H1 (cell line): Measurements from ENCODE around the gene SHISAL1. TPM values are rescaled to one million over a fixed set of nuclear protein-coding genes. Genes with fewer than 3 reads are reported as not detected.

Experiments used
- CTCF ChIA-PET: fragments of 300-600 bp; sonication (Branson Sonifier 250); formaldehyde crosslinking; loops from one replicate; lab custom pipeline; 2021; ENCODE audit not compliant: partially characterized antibody; lab: Charles Lee
- POLR2A ChIA-PET: fragments of 300-600 bp; sonication (Branson Sonifier 250); formaldehyde crosslinking; loops from one replicate; lab custom pipeline; 2021; ENCODE audit warnings: inconsistent platforms; ENCODE audit not compliant: partially characterized antibody; lab: Charles Lee
- DNase-seq, 2 experiments: peaks; one replicate each; pipeline versions ENCODE4 v3.0.0 to v3.0.0-alpha.2; 2010 to 2022; ENCODE audit warnings: low spot score in 2 of 2, low read depth in 1 of 2, mixed read lengths in 1 of 2
- FAIRE-seq: peaks from 2 replicates; lab custom pipeline; 2011; peaks lifted over from hg19 to GRCh38; lab: Jason Lieb, UNC
- H2AFZ ChIP-seq: 2 replicates; pipeline ENCODE4 v1.8.1; 2012; ENCODE audit warnings: low read length, inconsistent platforms
- H2AK5ac ChIP-seq: 2 replicates; pipeline ENCODE4 v1.6.1; 2013; ENCODE audit warnings: low read depth, low read length
- H2BK120ac ChIP-seq: replicated peaks from 2 replicates; pipeline ENCODE3; 2013; ENCODE audit warnings: low read depth, low read length, inconsistent platforms
- H2BK12ac ChIP-seq: 2 replicates; pipeline ENCODE4 v1.6.1; 2013; ENCODE audit warnings: low read depth, low read length
- H2BK15ac ChIP-seq: 2 replicates; pipeline ENCODE4 v1.6.1; 2013; ENCODE audit warnings: low read length
- H2BK20ac ChIP-seq: 2 replicates; pipeline ENCODE4 v1.6.1; 2013; ENCODE audit warnings: low read length
- H2BK5ac ChIP-seq: 2 replicates; pipeline ENCODE4 v1.6.1; 2013; ENCODE audit warnings: low read depth, low read length
- H3K14ac ChIP-seq: 2 replicates; pipeline ENCODE4 v1.6.1; 2013; ENCODE audit warnings: inconsistent platforms; ENCODE audit not compliant: insufficient read length
- H3K18ac ChIP-seq: 2 replicates; pipeline ENCODE4 v1.6.1; 2013; ENCODE audit warnings: low read length; ENCODE audit errors: extremely low read depth
- H3K23ac ChIP-seq: 2 replicates; pipeline ENCODE4 v1.6.1; 2013; ENCODE audit warnings: inconsistent platforms; ENCODE audit not compliant: insufficient read length
- H3K23me2 ChIP-seq: 2 replicates; pipeline ENCODE4 v1.6.1; 2013; ENCODE audit warnings: low read depth, low read length
- H3K27ac ChIP-seq: 2 replicates; pipeline ENCODE4 v1.6.1; 2011; ENCODE audit warnings: low read depth, low read length, inconsistent platforms
- H3K27me3 ChIP-seq, 4 experiments: replicated peaks in 1 of 4; 1 replicate in 1 of 4; 2 replicates in 3 of 4; pipeline versions ENCODE4 v1.6.1 to v1.8.1; 2011 to 2013; ENCODE audit warnings: low read length in 3 of 4, mild to moderate bottlenecking in 3 of 4, inconsistent platforms in 2 of 4, mixed read lengths in 2 of 4, moderate library complexity in 1 of 4; ENCODE audit not compliant: control insufficient read depth in 3 of 4, insufficient read depth in 3 of 4; ENCODE audit errors: extremely low read depth in 1 of 4
- H3K36me3 ChIP-seq, 4 experiments: 2 replicates each; pipeline versions ENCODE4 v1.6.1 to v1.8.1; 2011 to 2013; ENCODE audit warnings: mild to moderate bottlenecking in 4 of 4, low read length in 3 of 4, moderate library complexity in 2 of 4, control low read depth in 1 of 4, inconsistent platforms in 1 of 4; ENCODE audit not compliant: insufficient read depth in 4 of 4, control insufficient read depth in 2 of 4
- H3K4ac ChIP-seq: replicated peaks from 2 replicates; pipeline ENCODE3; 2013; ENCODE audit warnings: low read length, low read depth, mixed read lengths, inconsistent platforms; ENCODE audit not compliant: insufficient read length
- H3K4me1 ChIP-seq, 4 experiments: replicated peaks in 1 of 4; 1 replicate in 1 of 4; 2 replicates in 3 of 4; pipeline versions ENCODE4 v1.6.1 to v1.8.1; 2011 to 2013; ENCODE audit warnings: low read length in 3 of 4, inconsistent platforms in 2 of 4, mixed read lengths in 1 of 4; ENCODE audit not compliant: insufficient read depth in 4 of 4, control insufficient read depth in 3 of 4
- H3K4me2 ChIP-seq, 2 experiments: 2 replicates each; pipeline versions ENCODE4 v1.6.1 to v1.8.1; 2011 to 2013; ENCODE audit warnings: low read depth in 2 of 2, low read length in 2 of 2, control low read depth in 1 of 2, inconsistent platforms in 1 of 2, mild to moderate bottlenecking in 1 of 2; ENCODE audit not compliant: insufficient read depth in 1 of 2
- H3K4me3 ChIP-seq, 4 experiments: fragments of 200-600, 300-600 bp in 1 of 4; sonication (generic), shearing (Covaris generic), sonication (Bioruptor Twin) in 1 of 4; 2 replicates each; pipeline versions ENCODE4 v1.5.1 to v1.8.1; 2011 to 2016; ENCODE audit warnings: low read length in 4 of 4, low read depth in 3 of 4, control low read depth in 2 of 4, inconsistent platforms in 2 of 4, mild to moderate bottlenecking in 2 of 4, mixed read lengths in 1 of 4, moderate library complexity in 1 of 4; ENCODE audit not compliant: insufficient read depth in 2 of 4; ENCODE audit errors: extremely low read depth in 1 of 4
- H3K56ac ChIP-seq: replicated peaks from 2 replicates; pipeline ENCODE3; 2013; ENCODE audit warnings: low read depth, mild to moderate bottlenecking, mixed read lengths, low read length, inconsistent platforms; ENCODE audit not compliant: insufficient read length
- H3K79me1 ChIP-seq: 2 replicates; pipeline ENCODE4 v1.6.1; 2013; ENCODE audit warnings: low read depth, low read length, control low read depth
- H3K79me2 ChIP-seq, 2 experiments: 2 replicates each; pipeline versions ENCODE4 v1.6.1 to v1.8.1; 2012 to 2013; ENCODE audit warnings: low read length in 2 of 2, mild to moderate bottlenecking in 2 of 2, inconsistent platforms in 1 of 2; ENCODE audit not compliant: insufficient read depth in 2 of 2, control insufficient read depth in 1 of 2
- H3K9ac ChIP-seq, 4 experiments: replicated peaks in 1 of 4; 1 replicate in 1 of 4; 2 replicates in 3 of 4; pipeline versions ENCODE4 v1.6.1 to v1.8.1; 2011 to 2013; ENCODE audit warnings: low read depth in 3 of 4, low read length in 3 of 4, control low read depth in 2 of 4, mild to moderate bottlenecking in 2 of 4, moderate library complexity in 2 of 4, inconsistent platforms in 1 of 4; ENCODE audit errors: extremely low read depth in 1 of 4
- H3K9me3 ChIP-seq, 2 experiments: 2 replicates each; pipeline versions ENCODE4 v1.6.1 to v1.8.1; 2012 to 2013; ENCODE audit warnings: mild to moderate bottlenecking in 2 of 2, moderate library complexity in 2 of 2, control low read depth in 1 of 2, inconsistent platforms in 1 of 2, low read depth in 1 of 2, low read length in 1 of 2, mixed read lengths in 1 of 2; ENCODE audit not compliant: insufficient read depth in 2 of 2
- H4K20me1 ChIP-seq, 2 experiments: replicated peaks in 1 of 2; 2 replicates each; pipeline versions ENCODE3 to v1.8.1; 2011 to 2013; ENCODE audit warnings: inconsistent platforms in 2 of 2, low read length in 2 of 2, mild to moderate bottlenecking in 1 of 2; ENCODE audit not compliant: insufficient read depth in 2 of 2, control insufficient read depth in 1 of 2
- H4K5ac ChIP-seq: 2 replicates; pipeline ENCODE4 v1.6.1; 2013; ENCODE audit warnings: low read length, low read depth, mixed read lengths, inconsistent platforms; ENCODE audit not compliant: insufficient read length
- H4K8ac ChIP-seq: 2 replicates; pipeline ENCODE4 v1.8.0; 2013; ENCODE audit warnings: mild to moderate bottlenecking, moderate library complexity, low read length, inconsistent platforms; ENCODE audit not compliant: insufficient read depth; ENCODE audit errors: extremely low read depth
- H4K91ac ChIP-seq: replicated peaks from 2 replicates; pipeline ENCODE3; 2013; ENCODE audit warnings: low read length, mixed read lengths, inconsistent platforms; ENCODE audit not compliant: insufficient read length
- BRCA1 ChIP-seq: IDR thresholded peaks from 2 replicates; pipeline ENCODE4 v1.6.1; 2012; ENCODE audit warnings: low read depth, low read length, improper control_type of control experiment
- CTBP2 ChIP-seq: IDR thresholded peaks from 2 replicates; pipeline ENCODE4 v1.7.0; 2011; ENCODE audit warnings: borderline replicate concordance, mild to moderate bottlenecking, moderate library complexity, mixed read lengths, low read length; ENCODE audit not compliant: insufficient read depth, insufficient read length
- EZH2 ChIP-seq: fragments of 200-600 bp; sonication (generic); IDR thresholded peaks from 2 replicates; pipeline ENCODE4 v1.7.1; 2012; ENCODE audit warnings: low read depth, mild to moderate bottlenecking, moderate library complexity, low read length, inconsistent platforms; ENCODE audit not compliant: severe bottlenecking
- FOSL1 ChIP-seq: IDR thresholded peaks from 2 replicates; pipeline ENCODE4 v1.6.1; 2011; ENCODE audit warnings: mild to moderate bottlenecking, low read depth, low read length, moderate library complexity; ENCODE audit not compliant: insufficient read depth
- HDAC6 ChIP-seq: IDR thresholded peaks from one replicate; pipeline ENCODE4 v1.7.1; 2012; ENCODE audit warnings: low read depth, mild to moderate bottlenecking, inconsistent platforms, low read length, moderate library complexity
- POLR2A ChIP-seq, 2 experiments: IDR thresholded peaks; 1 replicate in 1 of 2; 2 replicates in 1 of 2; pipeline ENCODE4 v1.6.1; 2011; ENCODE audit warnings: low read depth in 2 of 2, low read length in 2 of 2, mild to moderate bottlenecking in 2 of 2; ENCODE audit errors: control extremely low read depth in 1 of 2
- RAD21 ChIP-seq, 2 experiments: IDR thresholded peaks in 1 of 2; conservative IDR thresholded peaks in 1 of 2; 2 replicates each; pipeline ENCODE4 v1.6.1; 2011; ENCODE audit warnings: low read depth in 2 of 2, low read length in 2 of 2, improper control_type of control experiment in 1 of 2, inconsistent platforms in 1 of 2, mild to moderate bottlenecking in 1 of 2, moderate library complexity in 1 of 2
- WGBS, 2 experiments: shearing (Covaris generic) in 1 of 2; methylation state at CpG; one replicate each; pipeline versions ENCODE4 v1.1.6 to v1.1.7; 2013 to 2015; ENCODE audit warnings: low lambda C conversion rate in 2 of 2, mixed read lengths in 2 of 2, inconsistent platforms in 1 of 2, low coverage in 1 of 2, missing lambda C conversion rate in 1 of 2; ENCODE audit not compliant: insufficient replicate concordance in 2 of 2, insufficient coverage in 1 of 2, insufficient read length in 1 of 2; ENCODE audit errors: extremely low coverage in 1 of 2, missing lambda C conversion rate in 1 of 2; 5-methylcytosine and 5-hydroxymethylcytosine counted together
- polyA plus RNA-seq, 7 experiments: library from polyadenylated mRNA; depleted of rRNA in 3 of 7; stranded (reverse) in 5 of 7; unstranded in 2 of 7; fragments of >200 nt in 5 of 7; fragments of 200-250 nt in 2 of 7; gene quantifications; 1 replicate in 5 of 7; 2 replicates in 1 of 7; 4 replicates in 1 of 7; pipeline versions ENCODE4 v1.2.1 to v1.2.3, GENCODE V29; 2011 to 2013; ENCODE audit warnings: missing spikeins in 2 of 7, mixed read lengths in 2 of 7
- total RNA-seq: library from RNA; stranded (reverse); fragmentation: NEBNext Ultra II Directional; extraction: Animal tissue kit (Norgen Biotek cat#: 25700); gene quantifications from 2 replicates; pipeline ENCODE4 v1.2.1, GENCODE V29; 2021

Gene SHISAL1
- total and polyA plus RNA-seq, 2 of the 8 experiments (the other 6 are each of a cell fraction or from before 2014, with no cell fraction given): 3.7 to 5.8 TPM

GRCh38 chr22:44307509-44308169 is 5.1 kb downstream of the SHISAL1 start:
- Histone ChIP-seq H4K8ac (no peak overlapping the region), H3K14ac (no peak overlapping the region), H3K23me2 (no peaks in the 10 kb centered on the region), H3K23ac (no peak overlapping the region), H2BK20ac (no peak overlapping the region), H2AFZ (no peak overlapping the region), H3K56ac (no peak overlapping the region), H3K9me3 (no peaks in the 10 kb centered on the region), H3K36me3 (no peaks in the 10 kb centered on the region), H2BK15ac (no peak overlapping the region), H4K5ac (no peak overlapping the region), H3K4ac (no peak overlapping the region), H3K4me2 (no peak overlapping the region), H3K79me1 (no peaks in the 10 kb centered on the region), H3K4me1 (no peaks in the 10 kb centered on the region; a peak in 2 of 7 replicates), H4K91ac (no peak overlapping the region), H3K18ac (no peak overlapping the region), H3K4me3 (no peak overlapping the region), H2BK120ac (no peak overlapping the region), H2BK5ac (no peak overlapping the region), H3K27me3 (no peaks in the 10 kb centered on the region), H3K79me2 (no peaks in the 10 kb centered on the region), H2AK5ac (no peak overlapping the region), H3K27ac (no peak overlapping the region), H4K20me1 (no peaks in the 10 kb centered on the region), H2BK12ac (no peak overlapping the region), H3K9ac (no peak overlapping the region)
- DNase-seq: no peak
- CTCF ChIA-PET: interaction anchor here (1.1 to 1.6 kb wide), 4 partner anchors 9 to 226 kb away, joined by 3 to 7 read pairs (median 4); no protein-coding TSS in a partner anchor
- FAIRE-seq: no peak
- POLR2A ChIA-PET: no interaction called here
- 87% methylated on average over 19 of the region's 20 CpGs; no CpG with 5 or more reads in 1 of the 2 experiments for WGBS, 2 experiments
- TF ChIP-seq EZH2 (no peak), POLR2A (IDR thresholded peaks at IDR 0.05; ENCODE audit: control extremely low read depth in 1 of 2, low read depth in 2 of 2, low read length in 2 of 2) (no peak), CTBP2 (no peak), BRCA1 (no peak), RAD21 (IDR thresholded peaks at IDR 0.05 in 1 of 2, conservative IDR thresholded peaks at IDR 0.05 in 1 of 2; ENCODE audit: low read depth in 2 of 2, low read length in 2 of 2) (no peak), FOSL1 (no peak), HDAC6 (no peak)
